Astrocyte of the cerebellum (primary cell): ENCODE data around the gene RPN2.

ENCODE experiments used
- DNase-seq: peaks from one replicate; pipeline ENCODE4 v3.0.0-alpha.2; 2011; ENCODE audit warnings: low read depth
- H3K4me3 ChIP-seq: 2 replicates; pipeline ENCODE4 v1.5.1; 2011; ENCODE audit warnings: mild to moderate bottlenecking, low read depth, low read length, moderate library complexity
- CTCF ChIP-seq: IDR thresholded peaks from 2 replicates; pipeline ENCODE4 v1.5.1; 2012; ENCODE audit warnings: low read length, low read depth, moderate library complexity, mild to moderate bottlenecking; ENCODE audit errors: missing control alignments
- in situ Hi-C: cut with HindIII; loops from 2 replicates; pipeline ENCODE4 v1.10.0; 2017; ENCODE audit warnings: low sequenced_read_pairs

Gene RPN2

GRCh38 chr20:37273988-37274387 lies 94.9 kb downstream of the RPN2 start:
- TF ChIP-seq CTCF: no peak
- no peak for DNase-seq
- in situ Hi-C loops: no loop called here
- no peak overlapping the region for H3K4me3 ChIP-seq

- DNase-seq: no peak
- in situ Hi-C loops: no loop called here
- TF ChIP-seq CTCF: no peak
These were observed 95.9 kb downstream of the RPN2 start for GRCh38 chr20:37274851-37275524.

GRCh38 chr20:37276494-37277252 lies 97.5 kb downstream of the RPN2 start:
- TF ChIP-seq CTCF: peak; percentile 56
- no peak overlapping the region for H3K4me3 ChIP-seq
- peak; percentile 85 for DNase-seq
- in situ Hi-C loops: no loop called here

More at GRCh38 chr20:37274851-37275524, 95.9 kb downstream of the RPN2 start:
- no peak overlapping the region for H3K4me3 ChIP-seq

GRCh38 chr20:37277253-37277593 lies 98.1 kb downstream of the RPN2 start:
- no peak overlapping the region for H3K4me3 ChIP-seq
- no peak for TF ChIP-seq CTCF
- in situ Hi-C loops: no loop called here
- DNase-seq: no peak

GRCh38 chr20:37278966-37279590 lies 99.9 kb downstream of the RPN2 start:
- no peak for DNase-seq
- in situ Hi-C loops: no loop called here
- no peak overlapping the region for H3K4me3 ChIP-seq
- TF ChIP-seq CTCF: no peak

GRCh38 chr20:37279820-37280219 lies 100.7 kb downstream of the RPN2 start:
- no peak overlapping the region for H3K4me3 ChIP-seq
- TF ChIP-seq CTCF: no peak
- in situ Hi-C loops: loop anchor here (10.0 kb wide), 1 partner anchor 235 kb away; no protein-coding TSS in a partner anchor
- DNase-seq: no peak
